Suprapubic skin (tissue), 4 donors: ENCODE measurements around the gene ELL. TPM values are rescaled to one million over a fixed set of nuclear protein-coding genes. Genes with fewer than 3 reads are reported as not detected.

Experiments used
- DNase-seq, 2 donors: peaks; one replicate each; pipeline ENCODE4 v3.0.0-alpha.2; 2019; ENCODE audit warnings: low spot score in 2 of 2
- H3K27ac ChIP-seq: fragments of 200-600 bp; sonication (generic); one replicate; pipeline ENCODE4 v1.5.1; 2019
- H3K27me3 ChIP-seq: fragments of 200-600 bp; sonication (generic); one replicate; pipeline ENCODE4 v1.5.1; 2019
- H3K36me3 ChIP-seq: fragments of 200-600 bp; sonication (generic); one replicate; pipeline ENCODE4 v1.5.1; 2019
- H3K4me1 ChIP-seq: fragments of 200-600 bp; sonication (generic); one replicate; pipeline ENCODE4 v1.5.1; 2019
- H3K4me3 ChIP-seq: fragments of 200-600 bp; sonication (generic); one replicate; pipeline ENCODE4 v1.5.1; 2019; ENCODE audit warnings: mild to moderate bottlenecking
- H3K9me3 ChIP-seq: fragments of 200-600 bp; sonication (generic); one replicate; pipeline ENCODE4 v1.5.1; 2019
- EP300 ChIP-seq: sonication (generic); formaldehyde crosslinking; IDR thresholded peaks from one replicate; pipeline ENCODE4 v1.6.1; 2017; ENCODE audit warnings: antibody characterized with exemption
- POLR2A ChIP-seq, 2 donors: fragments of 450-650 bp; IDR thresholded peaks; one replicate each; pipeline ENCODE4 v1.6.1; 2017; ENCODE audit warnings: antibody characterized with exemption in 2 of 2, mild to moderate bottlenecking in 2 of 2, moderate library complexity in 2 of 2
- POLR2AphosphoS5 ChIP-seq, 3 donors: sonication (generic); formaldehyde crosslinking; IDR thresholded peaks; one replicate each; pipeline ENCODE4 v1.6.1; 2017; ENCODE audit warnings: antibody characterized with exemption in 3 of 3
- WGBS: methylation state at CpG from one replicate; pipeline ENCODE4 v1.1.5; 2018; 5-methylcytosine and 5-hydroxymethylcytosine counted together
- total RNA-seq, 4 donors: library from RNA; depleted of rRNA; stranded (reverse); fragments of >200 nt; gene quantifications; one replicate each; pipeline ENCODE4 v1.1.0, GENCODE V29; 2016
- TF ChIP-seq, protein P1 (sequence below), 2 donors: fragments of 200-600 bp in 1 of 2; fragments of 450-650 bp in 1 of 2; sonication (generic) in 1 of 2; IDR thresholded peaks; one replicate each; pipeline ENCODE4 v1.5.1; 2016 to 2019; ENCODE audit warnings: antibody characterized with exemption in 2 of 2, mild to moderate bottlenecking in 1 of 2, moderate library complexity in 1 of 2

The ELL gene
- total RNA-seq, 4 donors from 2014 or later: 27.0 to 59.5 (median 36.9) TPM

GRCh38 chr19:18441804-18442788, 79.8 kb downstream of the ELL start:
- TF ChIP-seq POLR2A (IDR thresholded peaks at IDR 0.05) (no peak), POLR2AphosphoS5 (IDR thresholded peaks at IDR 0.05) (no peak)
- TF ChIP-seq, protein P1, sequence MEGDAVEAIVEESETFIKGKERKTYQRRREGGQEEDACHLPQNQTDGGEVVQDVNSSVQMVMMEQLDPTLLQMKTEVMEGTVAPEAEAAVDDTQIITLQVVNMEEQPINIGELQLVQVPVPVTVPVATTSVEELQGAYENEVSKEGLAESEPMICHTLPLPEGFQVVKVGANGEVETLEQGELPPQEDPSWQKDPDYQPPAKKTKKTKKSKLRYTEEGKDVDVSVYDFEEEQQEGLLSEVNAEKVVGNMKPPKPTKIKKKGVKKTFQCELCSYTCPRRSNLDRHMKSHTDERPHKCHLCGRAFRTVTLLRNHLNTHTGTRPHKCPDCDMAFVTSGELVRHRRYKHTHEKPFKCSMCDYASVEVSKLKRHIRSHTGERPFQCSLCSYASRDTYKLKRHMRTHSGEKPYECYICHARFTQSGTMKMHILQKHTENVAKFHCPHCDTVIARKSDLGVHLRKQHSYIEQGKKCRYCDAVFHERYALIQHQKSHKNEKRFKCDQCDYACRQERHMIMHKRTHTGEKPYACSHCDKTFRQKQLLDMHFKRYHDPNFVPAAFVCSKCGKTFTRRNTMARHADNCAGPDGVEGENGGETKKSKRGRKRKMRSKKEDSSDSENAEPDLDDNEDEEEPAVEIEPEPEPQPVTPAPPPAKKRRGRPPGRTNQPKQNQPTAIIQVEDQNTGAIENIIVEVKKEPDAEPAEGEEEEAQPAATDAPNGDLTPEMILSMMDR (IDR thresholded peaks at IDR 0.05): no peak
- Histone ChIP-seq H3K27ac (no peak overlapping the region), H3K36me3 (peaks cover 37% of the 10 kb centered on the region), H3K4me1 (peaks cover 34% of the 10 kb centered on the region), H3K27me3 (no peaks in the 10 kb centered on the region), H3K4me3 (no peak overlapping the region), H3K9me3 (no peaks in the 10 kb centered on the region)
- no peak for DNase-seq
- WGBS: 67% methylated on average over 5 of the region's 5 CpGs

DNA sequence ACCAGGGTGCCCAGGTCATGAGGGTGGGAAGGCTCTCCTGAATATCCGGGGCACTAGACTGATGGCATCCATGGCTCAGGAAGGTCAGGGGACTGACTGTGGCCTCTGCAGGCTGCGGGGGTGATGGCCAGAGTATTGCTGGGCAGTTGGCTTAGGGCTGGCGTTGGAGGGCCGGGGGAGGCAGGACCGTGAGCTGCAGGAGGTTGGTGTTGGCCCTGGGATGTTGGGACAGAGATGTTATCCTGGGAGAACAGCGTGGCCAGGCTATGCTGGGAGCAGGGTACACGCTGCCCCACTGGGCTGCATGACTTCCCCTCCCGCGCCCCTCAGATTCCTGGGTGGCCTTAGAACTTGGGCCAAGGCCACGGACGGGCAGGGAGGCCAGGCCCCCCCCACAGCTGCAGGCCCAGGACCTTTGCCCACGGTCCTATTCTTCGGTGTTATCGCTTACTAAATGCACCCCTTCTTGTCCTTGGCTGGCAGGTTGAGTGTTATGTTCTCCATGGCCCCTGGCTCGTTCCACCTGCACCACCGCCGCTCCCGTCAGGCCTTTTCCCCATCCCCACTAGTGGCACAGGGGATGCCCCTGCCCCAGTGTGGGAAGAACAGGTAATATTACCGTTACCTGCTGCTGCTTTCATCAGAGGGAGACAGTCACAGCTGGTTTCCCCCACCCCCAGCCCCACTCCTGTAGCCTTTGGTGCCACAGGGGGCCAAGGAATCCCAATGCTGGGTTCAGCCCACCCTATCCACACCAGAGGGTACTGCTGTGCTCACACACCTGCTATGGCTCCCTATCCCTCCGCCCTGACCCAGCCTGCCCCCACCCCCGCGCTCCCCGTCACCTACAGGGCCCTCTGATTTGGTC, 80.7 kb downstream of the ELL start:
- Histone ChIP-seq H3K4me3 (no peak overlapping the region), H3K9me3 (no peaks in the 10 kb centered on the region), H3K4me1 (peaks cover 43% of the 10 kb centered on the region), H3K36me3 (peaks cover 28% of the 10 kb centered on the region), H3K27me3 (no peaks in the 10 kb centered on the region), H3K27ac (no peak overlapping the region)
- no peak for DNase-seq
- TF ChIP-seq EP300 (no peak), POLR2AphosphoS5 (IDR thresholded peaks at IDR 0.05) (no peak), POLR2A (IDR thresholded peaks at IDR 0.05) (no peak)
- TF ChIP-seq, protein P1 (IDR thresholded peaks at IDR 0.05): no peak
- 81% methylated on average over 23 of the region's 23 CpGs for WGBS

- no peak overlapping the region for H3K27ac ChIP-seq
- peaks cover 21% of the 10 kb centered on the region for H3K36me3 ChIP-seq
- H3K4me3 ChIP-seq: no peak overlapping the region
- TF ChIP-seq POLR2AphosphoS5 (IDR thresholded peaks at IDR 0.05) (no peak), POLR2A (IDR thresholded peaks at IDR 0.05) (no peak), EP300 (no peak)
- TF ChIP-seq, protein P1 (IDR thresholded peaks at IDR 0.05): no peak
- no peak for DNase-seq
- H3K9me3 ChIP-seq: no peaks in the 10 kb centered on the region
- H3K4me1 ChIP-seq: peaks cover 46% of the 10 kb centered on the region
- no peaks in the 10 kb centered on the region for H3K27me3 ChIP-seq
- WGBS: 46% methylated on average over 9 of the region's 11 CpGs
Observed at GRCh38 chr19:18440415-18440877, 81.4 kb downstream of the ELL start.

- no peak overlapping the region for H3K4me3 ChIP-seq
- no peak for TF ChIP-seq POLR2A (IDR thresholded peaks at IDR 0.05)
- TF ChIP-seq POLR2AphosphoS5 (IDR thresholded peaks at IDR 0.05): no peak
- TF ChIP-seq, protein P1 (IDR thresholded peaks at IDR 0.05): no peak
- no peak for TF ChIP-seq EP300
- no peak overlapping the region for H3K27ac ChIP-seq
- H3K36me3 ChIP-seq: peaks cover 15% of the 10 kb centered on the region
- no peaks in the 10 kb centered on the region for H3K9me3 ChIP-seq
- 83% methylated on average over 8 of the region's 9 CpGs for WGBS
- DNase-seq: no peak
- H3K27me3 ChIP-seq: no peaks in the 10 kb centered on the region
- H3K4me1 ChIP-seq: peaks cover 46% of the 10 kb centered on the region
Observed at GRCh38 chr19:18439910-18440237, 82.0 kb downstream of the ELL start.
